SIG-M5 treated with dmso at 0.1 percent for 504 hours (cell line): ENCODE data around the gene TSSC4.

ENCODE experiments used
- DNase-seq: peaks from one replicate; lab custom pipeline; 2025; ENCODE audit not compliant: unreplicated experiment; lab: John Stamatoyannopoulos, UW

The TSSC4 gene

GRCh38 chr11:2368851-2369180, 31.7 kb upstream of the TSSC4 start:
- no peak for DNase-seq

GRCh38 chr11:2369320-2369719, 31.2 kb upstream of the TSSC4 start:
- no peak for DNase-seq

GRCh38 chr11:2369896-2370295, 30.7 kb upstream of the TSSC4 start:
- DNase-seq, result no peak

GRCh38 chr11:2374456-2375201, 25.9 kb upstream of the TSSC4 start:
- no peak for DNase-seq

- DNase-seq, result no peak
Measured at GRCh38 chr11:2375341-2375853, 25.2 kb upstream of the TSSC4 start.

- DNase-seq, result no peak
Measured at GRCh38 chr11:2375964-2376551, 24.5 kb upstream of the TSSC4 start.

GRCh38 chr11:2376751-2377451, 23.6 kb upstream of the TSSC4 start, which contains the start of gene CD81:
TSS of gene CD81 (plus strand) at chr11:2377310. CDS start at chr11:2377550, 240 bp downstream.
- DNase-seq, result peak; percentile 7

GRCh38 chr11:2377511-2378443, 22.8 kb upstream of the TSSC4 start:
- DNase-seq, result no peak

- DNase-seq, result no peak
Measured at GRCh38 chr11:2378527-2379210, 21.9 kb upstream of the TSSC4 start.

GRCh38 chr11:2379466-2380174, 20.9 kb upstream of the TSSC4 start:
- no peak for DNase-seq

GRCh38 chr11:2380396-2380795, 20.2 kb upstream of the TSSC4 start:
- DNase-seq, result no peak

- no peak for DNase-seq
Measured at GRCh38 chr11:2380807-2381350, 19.7 kb upstream of the TSSC4 start.

- no peak for DNase-seq
Measured at GRCh38 chr11:2381494-2382128, 18.9 kb upstream of the TSSC4 start.

GRCh38 chr11:2382129-2382517, 18.4 kb upstream of the TSSC4 start:
- DNase-seq, result no peak

GRCh38 chr11:2382936-2383851, 17.4 kb upstream of the TSSC4 start:
- DNase-seq, result no peak

GRCh38 chr11:2383852-2384804, 16.4 kb upstream of the TSSC4 start:
- no peak for DNase-seq
